GM19240 (cell line): ENCODE measurements around the gene CENPT.

ENCODE experiments used
- DNase-seq: peaks from one replicate; pipeline ENCODE4 v3.0.0; 2011; ENCODE audit warnings: low spot score; ENCODE audit not compliant: insufficient read length

CENPT gene

DNA sequence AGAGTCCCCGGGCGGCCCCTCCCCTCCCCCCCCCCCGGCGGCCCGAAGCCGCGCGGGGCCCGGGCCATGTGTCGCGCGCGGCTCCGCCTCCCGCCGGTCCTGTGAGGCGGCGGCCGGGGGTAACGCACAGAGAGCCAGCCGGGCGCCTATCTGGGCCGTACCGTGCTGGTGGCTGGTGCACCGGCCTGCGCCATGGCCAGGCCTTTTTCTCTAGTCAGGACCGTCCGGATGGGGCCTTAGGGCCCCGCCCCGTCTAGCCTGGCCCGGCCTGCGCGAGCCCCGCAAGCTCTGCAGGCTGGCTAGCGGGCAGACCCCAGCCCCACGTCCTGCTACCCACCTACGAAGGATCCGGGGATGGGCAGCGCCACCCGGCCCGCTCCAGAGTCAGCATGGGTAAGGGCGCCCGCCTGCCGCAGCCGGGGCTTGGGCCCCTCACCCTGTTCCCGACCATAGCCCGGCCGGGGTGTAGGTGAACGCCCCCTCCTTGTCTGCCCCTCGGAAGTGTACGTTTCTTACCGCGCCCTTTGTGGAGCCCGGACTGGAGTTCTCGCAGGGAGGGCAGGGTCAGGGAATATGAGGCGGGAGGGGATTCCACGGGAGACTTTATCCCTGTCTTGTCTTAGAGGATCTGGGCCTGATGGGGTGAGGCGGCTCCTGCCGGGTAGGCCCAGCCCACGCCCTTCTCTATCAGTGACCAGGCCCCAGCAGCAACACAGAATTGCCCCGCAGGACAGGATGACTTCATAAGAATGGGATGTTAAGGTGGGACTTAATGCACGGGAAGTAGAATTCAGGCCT, at the start of gene CENPT:
CENPT (minus strand) TSS at position 630 of the 798 bp plus-strand sequence. CDS start 13,834 bp downstream, outside the sequence.
- peak; percentile 52 for DNase-seq

- DNase-seq = no peak
Observed at GRCh38 chr16:67897231-67897630, 49.7 kb upstream of the CENPT start.

DNA sequence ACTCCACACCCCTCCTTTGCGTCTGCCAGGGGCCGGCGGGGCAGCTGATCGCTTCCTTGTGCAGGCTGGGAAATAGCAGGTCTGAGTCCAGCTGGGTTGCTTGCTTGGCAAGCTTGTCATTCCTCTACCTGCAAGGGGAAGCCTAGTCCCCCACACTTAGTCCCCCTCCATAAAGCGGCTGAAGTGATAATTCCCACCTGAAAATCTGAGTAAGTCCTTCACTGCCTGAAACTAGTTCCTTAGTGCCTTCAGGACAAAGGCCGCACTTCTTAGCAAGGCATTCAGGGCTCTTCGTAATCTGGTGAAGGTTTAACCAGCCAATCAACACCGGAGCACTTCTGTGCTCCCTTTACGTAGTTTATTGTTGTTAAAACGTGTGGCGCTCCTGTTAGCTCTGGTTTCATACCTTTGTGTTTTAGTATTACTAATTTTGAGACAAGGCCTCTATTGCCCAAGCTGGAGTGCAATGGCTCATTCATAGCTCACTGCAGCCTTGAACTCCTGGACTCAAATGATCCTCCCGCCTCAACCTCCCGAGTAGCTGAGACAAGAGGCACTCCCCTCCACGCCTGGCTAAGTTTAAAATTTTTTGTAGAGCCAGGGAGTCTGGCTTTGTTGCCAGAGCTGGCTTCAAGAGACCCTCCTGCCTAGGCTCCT, 46.4 kb upstream of the CENPT start:
- no peak for DNase-seq

- peak; percentile 99 for DNase-seq
Observed at GRCh38 chr16:67892899-67893742, 45.6 kb upstream of the CENPT start, which contains the start of gene PSKH1. Gene PSKH1 (plus strand): TSS chr16:67893254. CDS start chr16:67908750, 15,496 bp downstream.

GRCh38 chr16:67892375-67892774, 44.9 kb upstream of the CENPT start:
- no peak for DNase-seq

- DNase-seq = no peak
Observed at GRCh38 chr16:67888331-67888730, 40.8 kb upstream of the CENPT start.

- DNase-seq = no peak
Observed at GRCh38 chr16:67886387-67886786, 38.9 kb upstream of the CENPT start.

DNA sequence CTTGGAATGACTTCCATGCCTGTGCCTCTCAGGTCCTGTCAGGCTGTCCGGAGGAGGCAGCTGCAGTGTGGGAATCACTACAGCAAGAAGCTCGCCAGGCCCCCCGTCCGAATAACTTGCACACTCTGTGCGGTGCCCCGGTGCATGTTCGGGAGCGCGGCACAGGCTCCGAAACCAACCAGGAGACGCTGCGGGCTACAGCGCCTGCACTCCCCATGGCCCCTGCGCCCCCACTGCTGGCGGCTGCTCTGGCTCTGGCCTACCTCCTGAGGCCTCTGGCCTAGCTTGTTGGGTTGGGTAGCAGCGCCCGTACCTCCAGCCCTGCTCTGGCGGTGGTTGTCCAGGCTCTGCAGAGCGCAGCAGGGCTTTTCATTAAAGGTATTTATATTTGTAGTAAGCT, 38.5 kb upstream of the CENPT start:
- DNase-seq = no peak

- no peak for DNase-seq
Observed at GRCh38 chr16:67885545-67885944, 38.1 kb upstream of the CENPT start.

DNA sequence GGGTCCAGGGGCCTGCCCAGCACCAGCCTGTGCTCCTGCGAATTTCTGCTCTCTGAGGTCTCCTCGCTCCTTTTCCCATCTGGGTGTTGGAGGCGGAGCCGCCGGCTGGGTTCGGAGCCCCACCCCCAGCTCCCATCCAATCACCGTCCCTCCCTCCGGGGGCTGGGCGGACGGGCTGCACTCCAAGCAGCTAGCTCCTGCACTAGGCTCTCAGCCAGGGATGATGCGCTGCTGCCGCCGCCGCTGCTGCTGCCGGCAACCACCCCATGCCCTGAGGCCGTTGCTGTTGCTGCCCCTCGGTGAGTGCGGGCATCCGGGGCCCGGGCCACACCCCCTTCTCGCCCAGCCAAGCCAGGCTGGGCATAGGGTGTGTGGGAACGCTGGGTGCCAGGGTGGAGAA, 37.2 kb upstream of the CENPT start, which contains the start of gene NRN1L:
NRN1L (plus strand) TSS at position 202 of the 400 bp plus-strand sequence; CDS start at position 221, 19 bp downstream.
- no peak for DNase-seq

GRCh38 chr16:67883872-67884261, 36.4 kb upstream of the CENPT start:
- peak; percentile 57 for DNase-seq

DNA sequence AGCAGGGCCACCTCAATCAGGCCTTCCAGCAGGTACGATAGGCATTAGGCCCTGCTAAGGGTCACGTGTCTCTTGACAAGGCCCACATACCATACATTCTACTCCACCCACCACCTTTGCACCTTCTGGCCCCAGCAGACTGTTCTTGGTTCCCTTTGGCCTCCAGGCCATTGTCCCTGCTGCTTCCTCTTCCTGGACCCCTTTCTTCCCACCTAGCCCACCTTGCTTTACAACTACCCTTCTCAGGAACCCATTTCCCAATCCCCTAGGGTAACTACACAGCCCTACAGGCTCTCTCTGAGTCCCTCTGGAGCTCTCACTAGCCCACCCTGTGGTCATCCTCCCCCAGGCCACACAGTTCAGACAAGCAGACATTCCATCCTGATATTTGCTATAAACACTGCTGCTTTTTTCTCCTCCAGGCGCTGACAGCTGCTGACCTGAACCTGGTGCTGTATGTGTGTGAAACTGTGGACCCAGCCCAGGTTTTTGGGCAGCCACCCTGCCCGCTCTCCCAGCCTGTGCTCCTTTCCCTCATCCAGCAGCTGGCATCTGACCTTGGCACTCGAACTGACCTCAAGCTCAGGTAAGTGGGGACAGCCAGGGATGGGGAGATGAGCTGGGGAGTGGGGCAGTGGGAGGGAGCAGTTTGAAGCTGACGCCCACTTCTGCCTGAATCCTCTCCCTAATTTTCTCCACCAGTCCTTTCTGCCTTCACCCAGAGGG, 35.8 kb upstream of the CENPT start:
- DNase-seq = no peak

- DNase-seq = no peak
Observed at GRCh38 chr16:67882374-67883145, 35.1 kb upstream of the CENPT start.

- no peak for DNase-seq
Observed at GRCh38 chr16:67881621-67882161, 34.2 kb upstream of the CENPT start.

- no peak for DNase-seq
Observed at GRCh38 chr16:67880584-67880983, 33.1 kb upstream of the CENPT start.

GRCh38 chr16:67879936-67880335, 32.4 kb upstream of the CENPT start:
- no peak for DNase-seq

DNA sequence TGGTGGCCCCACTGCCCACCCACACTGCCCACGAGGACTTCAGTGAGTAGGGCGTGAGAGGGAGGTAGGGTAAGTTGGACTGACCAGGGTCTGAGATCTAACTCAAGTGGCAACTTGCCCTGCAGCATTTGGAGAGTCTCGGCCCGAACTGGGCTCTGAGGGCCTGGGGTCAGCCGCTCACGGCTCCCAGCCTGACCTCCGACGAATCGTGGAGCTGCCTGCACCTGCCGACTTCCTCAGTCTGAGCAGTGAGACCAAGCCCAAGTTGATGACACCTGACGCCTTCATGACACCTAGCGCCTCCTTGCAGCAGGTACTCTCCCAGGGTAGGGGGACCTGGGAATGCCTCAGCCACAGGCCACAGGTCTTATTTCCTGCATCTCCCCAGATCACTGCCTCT, 32.0 kb upstream of the CENPT start:
- DNase-seq = no peak

DNA sequence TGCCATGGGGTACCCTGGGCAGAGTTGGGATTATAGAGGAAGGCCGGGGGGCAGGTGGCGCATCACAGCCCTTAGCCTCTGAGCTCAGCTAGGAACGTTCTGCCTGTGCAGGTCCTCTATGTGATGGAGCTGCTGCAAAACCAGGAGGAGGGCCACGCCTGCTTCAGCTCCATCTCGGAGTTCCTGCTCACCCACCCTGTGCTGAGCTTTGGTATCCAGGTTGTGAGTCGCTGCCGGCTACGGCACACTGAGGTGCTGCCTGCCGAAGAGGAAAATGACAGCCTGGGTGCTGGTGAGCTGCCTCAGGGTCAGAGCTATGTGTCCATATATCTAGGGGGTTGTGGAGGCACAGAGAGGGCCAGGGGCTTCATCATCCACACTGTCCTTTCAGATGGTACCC, 31.4 kb upstream of the CENPT start:
- DNase-seq = no peak

- no peak for DNase-seq
Observed at GRCh38 chr16:67878232-67878631, 30.7 kb upstream of the CENPT start.

GRCh38 chr16:67877064-67877463, 29.6 kb upstream of the CENPT start:
- no peak for DNase-seq
